ENCODE data around the gene FBXO30. TPM values are rescaled to one million over a fixed set of nuclear protein-coding genes. Genes with fewer than 3 reads are reported as not detected.

The FBXO30 gene
- total RNA-seq, 6 experiments from 2014 or later = 2.2 to 3.2 (median 3.0) TPM

DNA sequence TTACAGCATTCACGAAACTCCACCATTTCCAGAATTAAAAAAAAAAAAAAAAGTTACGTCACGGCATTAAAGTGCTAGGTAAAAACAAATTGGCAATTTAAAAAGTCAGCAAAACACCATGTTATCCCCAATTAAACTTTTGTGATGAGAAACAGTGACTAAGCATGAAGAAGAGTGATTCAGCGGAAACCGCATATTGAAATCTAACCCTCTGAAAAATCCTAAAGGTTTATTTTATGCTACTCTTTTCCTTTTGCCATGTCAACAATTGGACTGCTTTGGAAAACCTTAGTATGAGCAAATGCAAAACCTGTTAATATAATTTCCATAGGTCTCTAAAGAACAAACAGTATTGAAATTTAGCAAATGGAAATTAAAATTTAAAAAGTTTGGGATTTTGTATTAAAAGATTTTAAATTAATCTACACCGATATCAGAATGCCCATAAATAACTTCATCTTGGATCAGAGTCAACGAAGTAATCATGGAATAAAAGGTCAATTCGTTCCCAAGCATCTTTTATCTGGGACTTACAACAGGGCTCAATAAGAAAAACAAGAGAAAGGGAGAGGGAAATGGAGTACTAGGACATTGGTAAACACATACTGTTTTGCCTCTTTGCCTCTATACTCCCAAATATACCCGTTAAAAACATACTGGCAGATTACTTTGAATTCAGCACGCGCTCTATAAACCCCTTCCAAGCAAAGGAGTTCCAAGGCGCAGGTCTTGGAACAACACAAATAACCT lies 1.1 kb downstream of the FBXO30 start:
- DNase-seq (no peak), ATAC-seq (no peak)
- Histone ChIP-seq H3K4me3 (peak overlapping the region; percentile 61 to 76 (median 76)), H3K9me3 (no peaks in the 10 kb centered on the region), H3K36me3 (no peaks in the 10 kb centered on the region), H3K27me3 (no peaks in the 10 kb centered on the region), H3K4me1 (peaks cover 0 to 19% (median 3%) of the 10 kb centered on the region in 4 donors), H3K27ac (peak overlapping the region; percentile 91 to 95 (median 92))
- intact Hi-C loops (cut with DNase I) = no loop called here
- 21% methylated on average over 12 of the region's 12 CpGs for WGBS (ENCODE audit: insufficient coverage, low coverage, low lambda C conversion rate, missing lambda C conversion rate)
- TF ChIP-seq, protein P1, sequence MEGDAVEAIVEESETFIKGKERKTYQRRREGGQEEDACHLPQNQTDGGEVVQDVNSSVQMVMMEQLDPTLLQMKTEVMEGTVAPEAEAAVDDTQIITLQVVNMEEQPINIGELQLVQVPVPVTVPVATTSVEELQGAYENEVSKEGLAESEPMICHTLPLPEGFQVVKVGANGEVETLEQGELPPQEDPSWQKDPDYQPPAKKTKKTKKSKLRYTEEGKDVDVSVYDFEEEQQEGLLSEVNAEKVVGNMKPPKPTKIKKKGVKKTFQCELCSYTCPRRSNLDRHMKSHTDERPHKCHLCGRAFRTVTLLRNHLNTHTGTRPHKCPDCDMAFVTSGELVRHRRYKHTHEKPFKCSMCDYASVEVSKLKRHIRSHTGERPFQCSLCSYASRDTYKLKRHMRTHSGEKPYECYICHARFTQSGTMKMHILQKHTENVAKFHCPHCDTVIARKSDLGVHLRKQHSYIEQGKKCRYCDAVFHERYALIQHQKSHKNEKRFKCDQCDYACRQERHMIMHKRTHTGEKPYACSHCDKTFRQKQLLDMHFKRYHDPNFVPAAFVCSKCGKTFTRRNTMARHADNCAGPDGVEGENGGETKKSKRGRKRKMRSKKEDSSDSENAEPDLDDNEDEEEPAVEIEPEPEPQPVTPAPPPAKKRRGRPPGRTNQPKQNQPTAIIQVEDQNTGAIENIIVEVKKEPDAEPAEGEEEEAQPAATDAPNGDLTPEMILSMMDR (IDR thresholded peaks at IDR 0.05) = no peak
- no peak for TF ChIP-seq POLR2A (IDR thresholded peaks at IDR 0.05)

GRCh38 chr6:145811741-145812140 lies 2.9 kb downstream of the FBXO30 start:
- no peak overlapping the region for H3K4me3 ChIP-seq
- no peak for ATAC-seq
- H3K4me1 ChIP-seq = peaks cover 0 to 19% (median 3%) of the 10 kb centered on the region in 4 donors
- H3K27ac ChIP-seq = no peak overlapping the region
- no peaks in the 10 kb centered on the region for H3K36me3 ChIP-seq
- 100% methylated on average over 1 of the region's 1 CpG for WGBS (ENCODE audit: insufficient coverage, low coverage, low lambda C conversion rate, missing lambda C conversion rate)
- no peak for DNase-seq
- no peaks in the 10 kb centered on the region for H3K27me3 ChIP-seq
- TF ChIP-seq, protein P1 (IDR thresholded peaks at IDR 0.05) = no peak
- no peak for TF ChIP-seq POLR2A (IDR thresholded peaks at IDR 0.05)
- no peaks in the 10 kb centered on the region for H3K9me3 ChIP-seq
- intact Hi-C loops (cut with DNase I) = no loop called here

DNA sequence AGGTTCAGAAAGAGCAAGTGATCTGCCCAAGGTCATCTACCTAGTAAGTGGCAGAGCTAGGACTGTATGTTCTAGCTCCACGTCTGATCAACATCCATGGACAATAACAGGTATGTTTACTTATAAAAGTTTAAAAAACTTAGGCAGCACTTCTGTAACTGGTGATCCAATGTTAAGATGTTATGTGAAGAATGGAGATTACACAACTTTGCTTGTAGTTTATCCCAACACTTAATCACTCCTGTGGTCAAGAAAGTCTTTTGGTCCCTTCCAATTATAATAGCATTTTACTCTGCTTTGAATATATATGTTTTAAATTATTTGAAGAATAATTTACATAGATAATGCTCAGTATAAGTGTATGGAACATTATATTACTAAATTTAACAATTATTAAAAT lies 4.8 kb downstream of the FBXO30 start:
- ATAC-seq = no peak
- Histone ChIP-seq H3K27me3 (no peaks in the 10 kb centered on the region), H3K9me3 (no peaks in the 10 kb centered on the region), H3K27ac (no peak overlapping the region), H3K4me3 (no peak overlapping the region), H3K36me3 (peaks cover 0 to 7% (median 2%) of the 10 kb centered on the region in 4 donors), H3K4me1 (peaks cover 0 to 13% (median 0%) of the 10 kb centered on the region in 4 donors)
- 59% methylated on average over 1 of the region's 1 CpG for WGBS (ENCODE audit: insufficient coverage, low coverage, low lambda C conversion rate, missing lambda C conversion rate)
- no peak for TF ChIP-seq POLR2A (IDR thresholded peaks at IDR 0.05)
- TF ChIP-seq, protein P1 (IDR thresholded peaks at IDR 0.05) = no peak
- intact Hi-C loops (cut with DNase I) = no loop called here
- no peak for DNase-seq

GRCh38 chr6:145809211-145809610 lies 5.4 kb downstream of the FBXO30 start:
- ATAC-seq (no peak), DNase-seq (no peak)
- intact Hi-C loops (cut with DNase I) = no loop called here
- Histone ChIP-seq H3K27me3 (no peaks in the 10 kb centered on the region), H3K4me3 (no peak overlapping the region), H3K9me3 (no peaks in the 10 kb centered on the region), H3K27ac (no peak overlapping the region), H3K4me1 (peaks cover 0 to 13% (median 0%) of the 10 kb centered on the region in 4 donors), H3K36me3 (peaks cover 0 to 7% (median 2%) of the 10 kb centered on the region in 4 donors)
- TF ChIP-seq, protein P1 (IDR thresholded peaks at IDR 0.05) = no peak
- TF ChIP-seq POLR2A (IDR thresholded peaks at IDR 0.05) = no peak
